ENCODE data around the gene UGT8.
A peak's percentile ranks its signal among the peaks of the same experiment; 100 is the strongest.

The UGT8 gene, protein sequence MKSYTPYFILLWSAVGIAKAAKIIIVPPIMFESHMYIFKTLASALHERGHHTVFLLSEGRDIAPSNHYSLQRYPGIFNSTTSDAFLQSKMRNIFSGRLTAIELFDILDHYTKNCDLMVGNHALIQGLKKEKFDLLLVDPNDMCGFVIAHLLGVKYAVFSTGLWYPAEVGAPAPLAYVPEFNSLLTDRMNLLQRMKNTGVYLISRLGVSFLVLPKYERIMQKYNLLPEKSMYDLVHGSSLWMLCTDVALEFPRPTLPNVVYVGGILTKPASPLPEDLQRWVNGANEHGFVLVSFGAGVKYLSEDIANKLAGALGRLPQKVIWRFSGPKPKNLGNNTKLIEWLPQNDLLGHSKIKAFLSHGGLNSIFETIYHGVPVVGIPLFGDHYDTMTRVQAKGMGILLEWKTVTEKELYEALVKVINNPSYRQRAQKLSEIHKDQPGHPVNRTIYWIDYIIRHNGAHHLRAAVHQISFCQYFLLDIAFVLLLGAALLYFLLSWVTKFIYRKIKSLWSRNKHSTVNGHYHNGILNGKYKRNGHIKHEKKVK

DNA sequence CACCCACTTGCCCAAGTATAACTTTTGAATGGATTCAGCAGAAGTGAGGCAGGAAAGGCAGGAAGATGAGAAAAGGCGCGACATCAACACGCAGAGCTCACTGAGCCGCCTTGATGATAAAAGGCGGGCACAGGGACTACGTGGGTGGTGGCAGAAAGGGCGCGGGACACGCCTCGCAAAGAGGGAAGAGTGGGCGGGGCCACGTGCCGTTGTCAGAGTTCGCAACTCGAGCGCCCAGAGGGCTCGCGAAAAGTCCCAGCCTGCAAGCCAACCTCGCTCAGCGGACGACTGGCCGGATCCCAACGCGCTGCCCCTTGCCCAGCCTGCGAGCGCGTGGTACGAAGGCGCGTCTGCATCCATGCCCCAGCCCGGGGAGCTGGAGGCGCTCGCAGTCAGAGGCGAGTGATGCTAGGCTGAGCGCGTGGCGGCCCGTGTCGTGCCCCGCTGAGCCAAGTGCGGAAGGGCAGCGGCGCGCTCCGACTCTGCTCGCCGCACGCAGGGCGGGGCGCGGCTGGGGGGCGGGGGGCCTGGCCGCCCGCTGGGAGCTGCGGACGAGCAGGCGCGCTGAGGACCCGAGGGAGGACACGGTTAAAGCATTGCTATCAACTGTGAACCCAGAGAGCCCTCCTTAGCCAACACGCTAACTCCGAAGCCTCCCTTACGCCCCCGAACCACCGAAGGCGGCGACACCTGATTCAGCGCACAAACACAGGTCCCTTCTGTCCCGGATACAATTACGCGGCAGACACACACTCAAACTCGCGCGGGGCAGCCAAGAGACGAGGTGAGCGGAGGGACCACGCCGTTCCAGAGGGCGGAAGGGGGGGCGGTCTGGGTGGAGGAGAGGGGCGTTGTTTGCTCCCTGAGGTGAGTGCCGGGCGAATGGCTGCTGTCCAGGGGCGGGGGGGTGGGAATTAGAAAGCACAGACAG, at the start of gene UGT8:
TSS of gene UGT8 (plus strand) at position 617 of the 931 bp plus-strand sequence. CDS start 24,074 bp downstream, outside the sequence.
- peak within 1 kb of the TSS; percentile 74 to 89 for H3K4me3 ChIP-seq (ENCODE audit: low read depth in 1 of 2, low read length in 2 of 2)
- H3K9ac ChIP-seq (ENCODE audit: low read depth in 1 of 2, low read length in 2 of 2) = peak within 1 kb of the TSS; percentile 76
- H3K27me3 ChIP-seq (ENCODE audit: control insufficient read depth in 1 of 2, insufficient read depth in 2 of 2, low read length in 2 of 2) = peaks cover 4 to 9% of the 10 kb centered on the region in 2 donors
- H3K9me3 ChIP-seq (ENCODE audit: control insufficient read depth in 1 of 2, low read length in 2 of 2) = peaks cover 0 to 7% of the 10 kb centered on the region in 2 donors
- H3K4me1 ChIP-seq (ENCODE audit: control insufficient read depth in 1 of 2, insufficient read depth in 2 of 2, low read length in 2 of 2) = peaks cover 11 to 20% of the 10 kb centered on the region in 2 donors
- H3K36me3 ChIP-seq (ENCODE audit: control insufficient read depth in 1 of 2, insufficient read depth in 2 of 2, low read length in 2 of 2) = no peaks in the 10 kb centered on the region
- peak within 1 kb of the TSS; percentile 73 for H3K27ac ChIP-seq (ENCODE audit: low read depth, low read length)

DNA sequence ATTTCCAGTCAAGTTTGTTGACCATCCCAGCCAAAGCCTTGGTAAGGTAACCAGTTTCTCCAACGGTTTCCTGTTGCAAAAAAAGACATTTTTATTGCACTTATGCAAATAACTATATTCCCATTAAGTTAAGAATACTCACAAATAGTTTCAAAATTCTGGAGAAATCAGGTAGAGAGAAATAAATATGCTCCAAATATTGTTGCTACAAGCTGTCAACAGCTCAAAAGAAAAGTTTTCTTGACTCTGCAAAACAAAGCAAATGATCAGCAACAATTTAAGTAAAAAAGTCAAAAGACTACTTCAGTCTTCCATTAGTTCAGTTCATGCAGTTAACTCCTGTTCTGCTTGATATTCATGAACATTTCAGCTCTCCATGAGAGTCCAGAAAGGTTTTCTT, 49.0 kb upstream of the UGT8 start:
- Histone ChIP-seq H3K36me3 (ENCODE audit: control insufficient read depth in 1 of 2, insufficient read depth in 2 of 2, low read length in 2 of 2) (no peaks in the 10 kb centered on the region), H3K27me3 (ENCODE audit: control insufficient read depth in 1 of 2, insufficient read depth in 2 of 2, low read length in 2 of 2) (no peaks in the 10 kb centered on the region), H3K4me3 (ENCODE audit: low read depth in 1 of 2, low read length in 2 of 2) (no peak overlapping the region), H3K9me3 (ENCODE audit: control insufficient read depth in 1 of 2, low read length in 2 of 2) (peaks cover 2 to 5% of the 10 kb centered on the region in 2 donors), H3K9ac (ENCODE audit: low read depth in 1 of 2, low read length in 2 of 2) (no peak overlapping the region), H3K4me1 (ENCODE audit: control insufficient read depth in 1 of 2, insufficient read depth in 2 of 2, low read length in 2 of 2) (no peaks in the 10 kb centered on the region), H3K27ac (ENCODE audit: low read depth, low read length) (no peak overlapping the region)

DNA sequence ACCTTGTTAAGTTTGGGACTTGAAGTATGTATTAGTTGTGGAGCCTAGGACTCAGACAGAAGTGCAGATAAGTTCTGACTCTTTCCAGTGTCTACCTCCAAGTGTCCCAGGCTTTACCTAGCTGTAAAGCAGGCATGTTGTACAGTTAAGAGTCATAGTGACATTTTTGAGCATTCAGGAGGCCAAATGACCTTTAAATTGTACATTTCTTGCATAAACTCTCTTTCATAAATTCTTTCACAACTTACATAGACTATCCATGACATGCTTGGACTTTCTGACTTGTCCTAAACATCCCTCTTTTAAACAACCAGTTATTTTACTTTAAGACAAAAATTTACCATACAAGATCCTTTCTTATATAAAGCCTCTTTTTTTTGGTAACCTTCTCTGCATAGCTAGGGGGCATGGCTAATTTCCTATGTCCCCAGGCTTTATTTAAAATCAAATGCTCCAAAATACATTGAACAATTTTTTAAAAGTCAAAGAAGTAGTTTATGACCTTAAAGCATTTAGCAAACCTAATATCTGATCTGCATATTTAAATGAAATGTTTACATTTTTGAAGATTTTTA, 40.1 kb upstream of the UGT8 start:
- H3K27me3 ChIP-seq (ENCODE audit: control insufficient read depth in 1 of 2, insufficient read depth in 2 of 2, low read length in 2 of 2) = no peaks in the 10 kb centered on the region
- H3K4me3 ChIP-seq (ENCODE audit: low read depth in 1 of 2, low read length in 2 of 2) = no peak overlapping the region
- H3K36me3 ChIP-seq (ENCODE audit: control insufficient read depth in 1 of 2, insufficient read depth in 2 of 2, low read length in 2 of 2) = no peaks in the 10 kb centered on the region

DNA sequence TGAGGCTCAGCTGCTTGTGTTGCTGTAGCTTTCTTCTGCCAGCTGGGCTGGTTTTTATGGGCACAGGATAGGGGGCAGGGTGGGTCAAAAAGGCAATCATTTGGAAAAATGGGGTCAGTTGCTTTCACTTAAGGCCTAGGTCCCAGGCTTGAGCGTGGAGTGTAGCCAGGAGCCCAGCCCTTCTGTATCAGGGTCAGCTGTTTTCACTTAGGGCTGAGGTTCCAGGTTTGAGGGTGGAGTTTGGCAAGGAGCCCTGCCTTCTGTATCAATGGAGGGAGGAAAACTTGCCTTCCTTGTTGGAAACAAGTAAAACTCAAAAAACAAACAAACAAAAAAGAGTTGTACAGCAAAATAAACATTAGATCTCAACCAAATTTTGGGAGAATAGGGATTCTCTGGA, 37.0 kb upstream of the UGT8 start:
- H3K27ac ChIP-seq (ENCODE audit: low read depth, low read length) = peak overlapping the region; percentile 23
- no peak overlapping the region for H3K9ac ChIP-seq (ENCODE audit: low read depth in 1 of 2, low read length in 2 of 2)
- H3K4me1 ChIP-seq (ENCODE audit: control insufficient read depth in 1 of 2, insufficient read depth in 2 of 2, low read length in 2 of 2) = peaks cover 23 to 29% of the 10 kb centered on the region in 2 donors

More for the DNA sequence above, 40.1 kb upstream of the UGT8 start:
- Histone ChIP-seq H3K9ac (ENCODE audit: low read depth in 1 of 2, low read length in 2 of 2) (no peak overlapping the region), H3K4me1 (ENCODE audit: control insufficient read depth in 1 of 2, insufficient read depth in 2 of 2, low read length in 2 of 2) (peaks cover 6 to 17% of the 10 kb centered on the region in 2 donors), H3K9me3 (ENCODE audit: control insufficient read depth in 1 of 2, low read length in 2 of 2) (peaks cover 3 to 14% of the 10 kb centered on the region in 2 donors), H3K27ac (ENCODE audit: low read depth, low read length) (no peak overlapping the region)

DNA sequence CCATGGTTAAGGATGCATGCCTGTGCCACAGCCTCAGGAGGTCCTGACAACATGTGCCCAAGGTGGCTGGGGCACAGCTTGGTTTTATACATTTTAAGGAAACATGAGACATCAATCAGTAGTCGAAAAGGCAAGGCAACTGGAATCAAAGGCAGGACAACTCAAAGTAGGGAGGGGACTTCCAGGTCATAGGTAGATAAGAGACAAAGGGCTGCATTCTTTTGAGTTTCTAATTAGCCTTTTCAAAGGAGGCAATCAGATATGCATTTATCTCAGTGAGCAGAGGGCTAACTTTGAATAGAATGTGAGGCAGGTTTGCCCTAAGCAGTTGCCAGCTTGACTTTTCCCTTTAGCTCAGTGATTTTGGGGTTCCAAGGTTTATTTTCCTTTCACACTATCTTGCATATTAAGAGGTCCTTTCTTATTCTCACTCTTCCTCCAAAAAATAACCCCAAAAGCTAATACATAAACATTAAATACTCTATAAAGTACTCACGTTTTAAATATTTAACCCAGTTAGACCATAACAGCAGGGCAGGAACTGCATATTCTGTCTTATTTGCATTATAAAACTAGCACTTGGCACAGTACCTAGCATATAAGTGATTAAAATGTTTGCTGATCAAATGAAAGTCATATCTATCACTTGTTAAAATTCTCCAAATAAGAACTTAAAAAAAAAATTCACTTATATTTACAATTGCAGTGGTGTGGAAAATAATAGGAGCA, 36.3 kb upstream of the UGT8 start:
- Histone ChIP-seq H3K4me3 (ENCODE audit: low read depth in 1 of 2, low read length in 2 of 2) (peak overlapping the region in 1 of 2 donors; percentile 7), H3K27ac (ENCODE audit: low read depth, low read length) (no peak overlapping the region), H3K9ac (ENCODE audit: low read depth in 1 of 2, low read length in 2 of 2) (no peak overlapping the region), H3K27me3 (ENCODE audit: control insufficient read depth in 1 of 2, insufficient read depth in 2 of 2, low read length in 2 of 2) (no peaks in the 10 kb centered on the region), H3K4me1 (ENCODE audit: control insufficient read depth in 1 of 2, insufficient read depth in 2 of 2, low read length in 2 of 2) (peaks cover 23 to 29% of the 10 kb centered on the region in 2 donors), H3K9me3 (ENCODE audit: control insufficient read depth in 1 of 2, low read length in 2 of 2) (peaks cover 3 to 14% of the 10 kb centered on the region in 2 donors), H3K36me3 (ENCODE audit: control insufficient read depth in 1 of 2, insufficient read depth in 2 of 2, low read length in 2 of 2) (no peaks in the 10 kb centered on the region)

More for the DNA sequence above, 37.0 kb upstream of the UGT8 start:
- Histone ChIP-seq H3K36me3 (ENCODE audit: control insufficient read depth in 1 of 2, insufficient read depth in 2 of 2, low read length in 2 of 2) (no peaks in the 10 kb centered on the region), H3K27me3 (ENCODE audit: control insufficient read depth in 1 of 2, insufficient read depth in 2 of 2, low read length in 2 of 2) (no peaks in the 10 kb centered on the region), H3K9me3 (ENCODE audit: control insufficient read depth in 1 of 2, low read length in 2 of 2) (peaks cover 3 to 14% of the 10 kb centered on the region in 2 donors), H3K4me3 (ENCODE audit: low read depth in 1 of 2, low read length in 2 of 2) (peak overlapping the region in 1 of 2 donors; percentile 7)

DNA sequence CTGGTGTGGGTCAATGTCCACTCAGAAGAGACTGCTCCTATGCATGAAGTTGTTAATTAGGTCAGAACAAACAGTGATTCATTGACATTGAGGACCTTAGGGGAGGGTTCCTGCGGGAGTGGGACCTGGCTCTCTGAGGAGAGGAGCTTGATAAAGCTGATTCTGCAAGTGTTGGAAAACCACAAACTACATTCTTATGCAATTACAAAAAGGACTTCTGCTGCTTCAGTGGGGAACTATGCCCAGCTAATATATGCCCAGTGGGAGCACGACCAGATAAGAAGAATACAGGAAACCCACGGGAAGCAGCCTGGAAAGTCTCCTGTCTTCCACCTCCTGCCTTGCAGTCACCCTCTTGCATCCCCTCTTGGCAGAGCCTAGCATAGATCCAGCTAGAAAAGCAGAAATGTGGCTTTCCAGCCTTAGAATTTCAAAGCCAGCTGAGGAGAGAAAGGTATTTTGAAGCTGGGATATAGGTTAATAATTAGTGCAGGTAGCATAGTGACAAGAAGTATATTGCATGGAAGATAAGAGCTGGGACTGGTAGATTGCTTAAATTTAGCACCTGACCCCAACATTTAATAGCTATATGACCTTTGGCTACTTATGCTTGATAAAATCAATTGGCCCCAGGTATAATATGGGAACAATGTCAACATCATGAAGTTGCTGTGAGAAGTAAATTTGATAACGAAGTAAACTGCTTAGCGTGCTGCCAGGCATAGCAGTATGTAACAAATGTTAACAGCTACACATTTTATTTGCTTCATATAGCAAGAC, 34.9 kb upstream of the UGT8 start:
- Histone ChIP-seq H3K9me3 (ENCODE audit: control insufficient read depth in 1 of 2, low read length in 2 of 2) (peaks cover 0 to under 1% of the 10 kb centered on the region in 2 donors), H3K4me3 (ENCODE audit: low read depth in 1 of 2, low read length in 2 of 2) (peak overlapping the region; percentile 50 to 61), H3K27ac (ENCODE audit: low read depth, low read length) (no peak overlapping the region), H3K4me1 (ENCODE audit: control insufficient read depth in 1 of 2, insufficient read depth in 2 of 2, low read length in 2 of 2) (peaks cover 23 to 29% of the 10 kb centered on the region in 2 donors), H3K9ac (ENCODE audit: low read depth in 1 of 2, low read length in 2 of 2) (no peak overlapping the region), H3K27me3 (ENCODE audit: control insufficient read depth in 1 of 2, insufficient read depth in 2 of 2, low read length in 2 of 2) (no peaks in the 10 kb centered on the region), H3K36me3 (ENCODE audit: control insufficient read depth in 1 of 2, insufficient read depth in 2 of 2, low read length in 2 of 2) (no peaks in the 10 kb centered on the region)

DNA sequence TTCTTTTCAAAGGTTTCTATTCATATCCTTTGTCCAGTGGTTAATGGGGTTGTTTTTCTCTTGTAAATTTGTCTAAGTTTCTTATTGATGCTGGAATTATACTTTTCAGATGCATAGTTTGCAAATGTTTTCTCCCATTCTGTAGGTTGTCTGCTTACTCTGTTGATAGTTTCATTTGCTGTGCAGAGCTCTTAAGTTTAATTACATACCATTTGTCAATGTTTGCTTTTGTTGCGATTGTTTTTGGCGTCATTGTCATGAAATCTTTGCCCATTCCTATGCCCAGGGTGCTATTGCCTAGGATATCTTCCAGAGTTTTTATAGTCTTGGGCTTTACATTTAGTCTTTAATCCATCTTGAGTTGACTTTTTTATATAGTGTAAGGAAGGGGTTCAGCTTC, 21.2 kb upstream of the UGT8 start:
- no peak overlapping the region for H3K27ac ChIP-seq (ENCODE audit: low read depth, low read length)

DNA sequence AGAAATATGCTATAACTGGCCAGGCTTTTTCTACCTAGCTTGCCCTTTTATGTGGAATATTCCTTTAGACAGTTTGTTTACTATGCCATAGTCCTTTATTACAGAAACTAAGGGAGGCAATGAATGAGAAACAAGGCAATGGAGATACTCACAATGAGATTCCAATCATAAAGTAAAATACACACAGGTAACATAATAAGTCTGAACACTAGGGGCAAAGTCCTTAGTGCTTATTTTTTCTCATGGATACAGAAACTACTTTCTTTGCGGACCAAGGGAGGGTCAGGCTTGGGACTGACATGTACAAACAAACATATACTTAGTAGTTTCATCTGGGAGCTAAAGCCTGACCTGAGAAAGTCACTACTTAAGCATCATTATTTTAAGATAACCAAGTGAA, 16.0 kb upstream of the UGT8 start:
- no peak overlapping the region for H3K9ac ChIP-seq (ENCODE audit: low read depth in 1 of 2, low read length in 2 of 2)

More for the DNA sequence above, 21.2 kb upstream of the UGT8 start:
- H3K4me1 ChIP-seq (ENCODE audit: control insufficient read depth in 1 of 2, insufficient read depth in 2 of 2, low read length in 2 of 2) = peaks cover 0 to 4% of the 10 kb centered on the region in 2 donors
- peaks cover 3 to 7% of the 10 kb centered on the region in 2 donors for H3K9me3 ChIP-seq (ENCODE audit: control insufficient read depth in 1 of 2, low read length in 2 of 2)
- H3K27me3 ChIP-seq (ENCODE audit: control insufficient read depth in 1 of 2, insufficient read depth in 2 of 2, low read length in 2 of 2) = no peaks in the 10 kb centered on the region
- H3K36me3 ChIP-seq (ENCODE audit: control insufficient read depth in 1 of 2, insufficient read depth in 2 of 2, low read length in 2 of 2) = no peaks in the 10 kb centered on the region
- no peak overlapping the region for H3K4me3 ChIP-seq (ENCODE audit: low read depth in 1 of 2, low read length in 2 of 2)
- no peak overlapping the region for H3K9ac ChIP-seq (ENCODE audit: low read depth in 1 of 2, low read length in 2 of 2)

DNA sequence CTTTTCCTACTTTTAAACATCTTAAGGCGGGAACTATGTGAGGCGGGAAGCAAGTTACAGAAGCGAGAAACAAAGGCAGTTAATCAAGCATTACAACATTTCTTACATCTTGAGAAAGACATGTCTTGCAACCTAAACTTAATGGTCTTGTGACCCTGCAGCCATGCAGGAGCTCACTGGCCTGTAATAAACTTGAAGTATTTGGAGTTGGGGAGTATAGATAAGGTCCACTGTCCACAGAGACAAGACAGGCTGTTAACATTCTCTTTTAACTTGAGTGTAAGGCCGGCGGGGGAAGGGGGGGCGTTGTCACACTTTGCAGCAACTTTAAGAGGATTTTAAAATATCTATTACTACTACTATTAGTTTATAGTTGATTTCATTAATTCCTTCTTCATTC, 10.3 kb upstream of the UGT8 start:
- Histone ChIP-seq H3K27me3 (ENCODE audit: control insufficient read depth in 1 of 2, insufficient read depth in 2 of 2, low read length in 2 of 2) (no peaks in the 10 kb centered on the region), H3K9ac (ENCODE audit: low read depth in 1 of 2, low read length in 2 of 2) (no peak overlapping the region), H3K27ac (ENCODE audit: low read depth, low read length) (no peak overlapping the region), H3K4me3 (ENCODE audit: low read depth in 1 of 2, low read length in 2 of 2) (no peak overlapping the region), H3K36me3 (ENCODE audit: control insufficient read depth in 1 of 2, insufficient read depth in 2 of 2, low read length in 2 of 2) (no peaks in the 10 kb centered on the region), H3K4me1 (ENCODE audit: control insufficient read depth in 1 of 2, insufficient read depth in 2 of 2, low read length in 2 of 2) (no peaks in the 10 kb centered on the region), H3K9me3 (ENCODE audit: control insufficient read depth in 1 of 2, low read length in 2 of 2) (no peaks in the 10 kb centered on the region)

More for the DNA sequence above, 16.0 kb upstream of the UGT8 start:
- no peaks in the 10 kb centered on the region for H3K27me3 ChIP-seq (ENCODE audit: control insufficient read depth in 1 of 2, insufficient read depth in 2 of 2, low read length in 2 of 2)
- H3K27ac ChIP-seq (ENCODE audit: low read depth, low read length) = no peak overlapping the region
- peaks cover 3 to 7% of the 10 kb centered on the region in 2 donors for H3K9me3 ChIP-seq (ENCODE audit: control insufficient read depth in 1 of 2, low read length in 2 of 2)
- no peaks in the 10 kb centered on the region for H3K36me3 ChIP-seq (ENCODE audit: control insufficient read depth in 1 of 2, insufficient read depth in 2 of 2, low read length in 2 of 2)
- H3K4me3 ChIP-seq (ENCODE audit: low read depth in 1 of 2, low read length in 2 of 2) = no peak overlapping the region
- H3K4me1 ChIP-seq (ENCODE audit: control insufficient read depth in 1 of 2, insufficient read depth in 2 of 2, low read length in 2 of 2) = peaks cover 0 to 6% of the 10 kb centered on the region in 2 donors
